ENCODE measurements around the gene CNTNAP5.
A peak's percentile ranks its signal among the peaks of the same experiment; 100 is the strongest.

Gene CNTNAP5

GRCh38 chr2:124692707-124693106 is 667.6 kb downstream of the CNTNAP5 start:
- no peak overlapping the region for H3K9ac ChIP-seq (ENCODE audit: low read length)
- no peaks in the 10 kb centered on the region for H4K20me1 ChIP-seq (ENCODE audit: insufficient read depth, low read length)
- no peaks in the 10 kb centered on the region for H3K36me3 ChIP-seq (replicated peaks; ENCODE audit: low read depth, low read length)
- H2AFZ ChIP-seq (ENCODE audit: low read depth, low read length): no peak overlapping the region
- no peak overlapping the region for H3K4me3 ChIP-seq (ENCODE audit: low read length)
- no peak for TF ChIP-seq EZH2phosphoT487 (IDR thresholded peaks at IDR 0.05; ENCODE audit: low read depth)
- no peak for TF ChIP-seq CTCF (IDR thresholded peaks at IDR 0.05; ENCODE audit: low read depth, low read length)
- no peaks in the 10 kb centered on the region for H3K79me2 ChIP-seq (ENCODE audit: low read length)
- no peak overlapping the region for H3K4me2 ChIP-seq (ENCODE audit: low read length)
- H3K27ac ChIP-seq (ENCODE audit: low read length): no peak overlapping the region
- H3K27me3 ChIP-seq (ENCODE audit: low read depth, low read length): no peaks in the 10 kb centered on the region
- H3K9me3 ChIP-seq (ENCODE audit: insufficient read depth, low read length): no peaks in the 10 kb centered on the region
- H3K4me1 ChIP-seq (ENCODE audit: low read length): no peaks in the 10 kb centered on the region

- no peaks in the 10 kb centered on the region for H3K36me3 ChIP-seq (replicated peaks; ENCODE audit: low read depth, low read length)
- TF ChIP-seq CTCF (IDR thresholded peaks at IDR 0.05; ENCODE audit: low read depth, low read length): no peak
- TF ChIP-seq EZH2phosphoT487 (IDR thresholded peaks at IDR 0.05; ENCODE audit: low read depth): no peak
- no peak overlapping the region for H3K9ac ChIP-seq (ENCODE audit: low read length)
- no peaks in the 10 kb centered on the region for H3K4me1 ChIP-seq (ENCODE audit: low read length)
- no peak overlapping the region for H2AFZ ChIP-seq (ENCODE audit: low read depth, low read length)
- H3K9me3 ChIP-seq (ENCODE audit: insufficient read depth, low read length): no peaks in the 10 kb centered on the region
- no peak overlapping the region for H3K4me3 ChIP-seq (ENCODE audit: low read length)
- no peaks in the 10 kb centered on the region for H4K20me1 ChIP-seq (ENCODE audit: insufficient read depth, low read length)
- H3K27me3 ChIP-seq (ENCODE audit: low read depth, low read length): no peaks in the 10 kb centered on the region
- no peak overlapping the region for H3K4me2 ChIP-seq (ENCODE audit: low read length)
- no peak overlapping the region for H3K27ac ChIP-seq (ENCODE audit: low read length)
- H3K79me2 ChIP-seq (ENCODE audit: low read length): no peaks in the 10 kb centered on the region
These were observed 668.1 kb downstream of the CNTNAP5 start for GRCh38 chr2:124693156-124693555.

GRCh38 chr2:124698979-124699565 is 674.0 kb downstream of the CNTNAP5 start:
- H3K4me1 ChIP-seq (ENCODE audit: low read length): peaks cover 18% of the 10 kb centered on the region
- no peak overlapping the region for H2AFZ ChIP-seq (ENCODE audit: low read depth, low read length)
- H3K36me3 ChIP-seq (replicated peaks; ENCODE audit: low read depth, low read length): no peaks in the 10 kb centered on the region
- no peaks in the 10 kb centered on the region for H4K20me1 ChIP-seq (ENCODE audit: insufficient read depth, low read length)
- no peaks in the 10 kb centered on the region for H3K79me2 ChIP-seq (ENCODE audit: low read length)
- 0 out of 2 replicates have a peak overlapping the region, but pooled peaks have one; percentile 18 for H3K4me3 ChIP-seq (ENCODE audit: low read length)
- no peak overlapping the region for H3K27ac ChIP-seq (ENCODE audit: low read length)
- TF ChIP-seq EZH2phosphoT487 (IDR thresholded peaks at IDR 0.05; ENCODE audit: low read depth): no peak
- no peak for TF ChIP-seq CTCF (IDR thresholded peaks at IDR 0.05; ENCODE audit: low read depth, low read length)
- no peak overlapping the region for H3K9ac ChIP-seq (ENCODE audit: low read length)
- H3K27me3 ChIP-seq (ENCODE audit: low read depth, low read length): no peaks in the 10 kb centered on the region
- no peaks in the 10 kb centered on the region for H3K9me3 ChIP-seq (ENCODE audit: insufficient read depth, low read length)
- H3K4me2 ChIP-seq (ENCODE audit: low read length): peak overlapping the region; percentile 56

GRCh38 chr2:124702777-124703176 is 677.7 kb downstream of the CNTNAP5 start:
- no peaks in the 10 kb centered on the region for H3K27me3 ChIP-seq (ENCODE audit: low read depth, low read length)
- no peaks in the 10 kb centered on the region for H3K79me2 ChIP-seq (ENCODE audit: low read length)
- H3K36me3 ChIP-seq (replicated peaks; ENCODE audit: low read depth, low read length): no peaks in the 10 kb centered on the region
- no peak overlapping the region for H3K4me3 ChIP-seq (ENCODE audit: low read length)
- H3K4me1 ChIP-seq (ENCODE audit: low read length): peaks cover 18% of the 10 kb centered on the region
- H3K9ac ChIP-seq (ENCODE audit: low read length): no peak overlapping the region
- H3K27ac ChIP-seq (ENCODE audit: low read length): no peak overlapping the region
- no peaks in the 10 kb centered on the region for H4K20me1 ChIP-seq (ENCODE audit: insufficient read depth, low read length)
- TF ChIP-seq CTCF (IDR thresholded peaks at IDR 0.05; ENCODE audit: low read depth, low read length): no peak
- TF ChIP-seq EZH2phosphoT487 (IDR thresholded peaks at IDR 0.05; ENCODE audit: low read depth): no peak
- no peak overlapping the region for H2AFZ ChIP-seq (ENCODE audit: low read depth, low read length)
- H3K4me2 ChIP-seq (ENCODE audit: low read length): peak overlapping the region; percentile 20
- no peaks in the 10 kb centered on the region for H3K9me3 ChIP-seq (ENCODE audit: insufficient read depth, low read length)
